K562 (cell line): ENCODE data around the gene KCNK18. TPM values are rescaled to one million over a fixed set of nuclear protein-coding genes. Genes with fewer than 3 reads are reported as not detected.

Source experiments
- ARHGAP35 ChIP-seq: fragments of 450-650 bp; IDR thresholded peaks from 2 replicates; pipeline ENCODE4 v1.6.1; 2018; ENCODE audit not compliant: partially characterized antibody
- LARP7 ChIP-seq: fragments of 450-650 bp; IDR thresholded peaks from 2 replicates; pipeline ENCODE4 v1.6.1; 2016
- NFIX ChIP-seq: fragments of 250-450 bp; sonication (Bioruptor Pico); IDR thresholded peaks from 2 replicates; pipeline ENCODE4 v1.4.0; 2020; ENCODE audit warnings: low read depth, mild to moderate bottlenecking, moderate library complexity
- polyA plus RNA-seq, 8 experiments: library from polyadenylated mRNA; depleted of rRNA in 4 of 8; stranded (reverse) in 5 of 8; unstranded in 3 of 8; fragments of >200 nt; fragmentation: Nextera tagmentation in 2 of 8; fragmentation: Illumina TruSeq in 1 of 8; extraction: Ambion mirVana in 2 of 8; extraction: Trizol in 1 of 8; gene quantifications; 2 replicates each; pipeline versions ENCODE4 v1.2.1 to v1.2.3, GENCODE V29; 2011 to 2014; ENCODE audit warnings: inconsistent platforms in 1 of 8, missing spikeins in 1 of 8
- total RNA-seq, 7 experiments: library from RNA; depleted of rRNA in 6 of 7; stranded (reverse); fragments of >200 nt in 6 of 7; fragmentation: Illumina TruSeq in 2 of 7; extraction: Trizol in 2 of 7; gene quantifications; 2 replicates each; pipeline versions ENCODE4 v1.2.1 to v1.2.3, GENCODE V29; 2011 to 2021; ENCODE audit warnings: low replicate concordance in 1 of 7
- TF ChIP-seq, protein P1 (sequence below): fragments of 200-600 bp; sonication (generic); IDR thresholded peaks from one replicate; pipeline ENCODE4 v1.6.1; 2012; ENCODE audit warnings: mild to moderate bottlenecking, low read depth, low read length, inconsistent platforms
- TF ChIP-seq, protein P2 (sequence below): sonication (generic); formaldehyde crosslinking; IDR thresholded peaks from 2 replicates; pipeline ENCODE4 v1.9.0; 2022; ENCODE audit warnings: mild to moderate bottlenecking, missing genetic modification reagents

KCNK18 gene
- total and polyA plus RNA-seq, 9 of the 15 experiments (the other 6 are each of a cell fraction or from before 2014, with no cell fraction given): not detected

DNA sequence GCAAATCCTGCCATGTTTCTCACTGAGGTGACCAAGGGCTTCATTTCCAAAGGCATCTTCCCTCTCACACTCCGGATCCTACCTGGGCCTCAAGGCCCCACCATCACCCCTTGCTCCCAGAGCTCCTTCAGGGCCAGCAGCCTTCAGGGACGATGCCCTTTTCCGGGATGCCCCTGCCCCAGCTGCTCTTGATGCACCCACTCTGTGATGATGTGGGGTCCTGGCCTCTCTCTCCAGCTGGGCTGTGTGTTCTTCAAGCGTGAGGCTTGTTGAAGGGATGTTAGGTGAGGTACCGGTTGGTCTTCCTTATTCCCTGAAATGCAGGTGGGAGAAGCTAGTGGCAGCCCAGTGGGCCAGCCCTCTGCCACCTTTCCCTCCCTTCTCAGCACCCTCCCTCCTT, 25.3 kb downstream of the KCNK18 start (continued):
- TF ChIP-seq, protein P1, sequence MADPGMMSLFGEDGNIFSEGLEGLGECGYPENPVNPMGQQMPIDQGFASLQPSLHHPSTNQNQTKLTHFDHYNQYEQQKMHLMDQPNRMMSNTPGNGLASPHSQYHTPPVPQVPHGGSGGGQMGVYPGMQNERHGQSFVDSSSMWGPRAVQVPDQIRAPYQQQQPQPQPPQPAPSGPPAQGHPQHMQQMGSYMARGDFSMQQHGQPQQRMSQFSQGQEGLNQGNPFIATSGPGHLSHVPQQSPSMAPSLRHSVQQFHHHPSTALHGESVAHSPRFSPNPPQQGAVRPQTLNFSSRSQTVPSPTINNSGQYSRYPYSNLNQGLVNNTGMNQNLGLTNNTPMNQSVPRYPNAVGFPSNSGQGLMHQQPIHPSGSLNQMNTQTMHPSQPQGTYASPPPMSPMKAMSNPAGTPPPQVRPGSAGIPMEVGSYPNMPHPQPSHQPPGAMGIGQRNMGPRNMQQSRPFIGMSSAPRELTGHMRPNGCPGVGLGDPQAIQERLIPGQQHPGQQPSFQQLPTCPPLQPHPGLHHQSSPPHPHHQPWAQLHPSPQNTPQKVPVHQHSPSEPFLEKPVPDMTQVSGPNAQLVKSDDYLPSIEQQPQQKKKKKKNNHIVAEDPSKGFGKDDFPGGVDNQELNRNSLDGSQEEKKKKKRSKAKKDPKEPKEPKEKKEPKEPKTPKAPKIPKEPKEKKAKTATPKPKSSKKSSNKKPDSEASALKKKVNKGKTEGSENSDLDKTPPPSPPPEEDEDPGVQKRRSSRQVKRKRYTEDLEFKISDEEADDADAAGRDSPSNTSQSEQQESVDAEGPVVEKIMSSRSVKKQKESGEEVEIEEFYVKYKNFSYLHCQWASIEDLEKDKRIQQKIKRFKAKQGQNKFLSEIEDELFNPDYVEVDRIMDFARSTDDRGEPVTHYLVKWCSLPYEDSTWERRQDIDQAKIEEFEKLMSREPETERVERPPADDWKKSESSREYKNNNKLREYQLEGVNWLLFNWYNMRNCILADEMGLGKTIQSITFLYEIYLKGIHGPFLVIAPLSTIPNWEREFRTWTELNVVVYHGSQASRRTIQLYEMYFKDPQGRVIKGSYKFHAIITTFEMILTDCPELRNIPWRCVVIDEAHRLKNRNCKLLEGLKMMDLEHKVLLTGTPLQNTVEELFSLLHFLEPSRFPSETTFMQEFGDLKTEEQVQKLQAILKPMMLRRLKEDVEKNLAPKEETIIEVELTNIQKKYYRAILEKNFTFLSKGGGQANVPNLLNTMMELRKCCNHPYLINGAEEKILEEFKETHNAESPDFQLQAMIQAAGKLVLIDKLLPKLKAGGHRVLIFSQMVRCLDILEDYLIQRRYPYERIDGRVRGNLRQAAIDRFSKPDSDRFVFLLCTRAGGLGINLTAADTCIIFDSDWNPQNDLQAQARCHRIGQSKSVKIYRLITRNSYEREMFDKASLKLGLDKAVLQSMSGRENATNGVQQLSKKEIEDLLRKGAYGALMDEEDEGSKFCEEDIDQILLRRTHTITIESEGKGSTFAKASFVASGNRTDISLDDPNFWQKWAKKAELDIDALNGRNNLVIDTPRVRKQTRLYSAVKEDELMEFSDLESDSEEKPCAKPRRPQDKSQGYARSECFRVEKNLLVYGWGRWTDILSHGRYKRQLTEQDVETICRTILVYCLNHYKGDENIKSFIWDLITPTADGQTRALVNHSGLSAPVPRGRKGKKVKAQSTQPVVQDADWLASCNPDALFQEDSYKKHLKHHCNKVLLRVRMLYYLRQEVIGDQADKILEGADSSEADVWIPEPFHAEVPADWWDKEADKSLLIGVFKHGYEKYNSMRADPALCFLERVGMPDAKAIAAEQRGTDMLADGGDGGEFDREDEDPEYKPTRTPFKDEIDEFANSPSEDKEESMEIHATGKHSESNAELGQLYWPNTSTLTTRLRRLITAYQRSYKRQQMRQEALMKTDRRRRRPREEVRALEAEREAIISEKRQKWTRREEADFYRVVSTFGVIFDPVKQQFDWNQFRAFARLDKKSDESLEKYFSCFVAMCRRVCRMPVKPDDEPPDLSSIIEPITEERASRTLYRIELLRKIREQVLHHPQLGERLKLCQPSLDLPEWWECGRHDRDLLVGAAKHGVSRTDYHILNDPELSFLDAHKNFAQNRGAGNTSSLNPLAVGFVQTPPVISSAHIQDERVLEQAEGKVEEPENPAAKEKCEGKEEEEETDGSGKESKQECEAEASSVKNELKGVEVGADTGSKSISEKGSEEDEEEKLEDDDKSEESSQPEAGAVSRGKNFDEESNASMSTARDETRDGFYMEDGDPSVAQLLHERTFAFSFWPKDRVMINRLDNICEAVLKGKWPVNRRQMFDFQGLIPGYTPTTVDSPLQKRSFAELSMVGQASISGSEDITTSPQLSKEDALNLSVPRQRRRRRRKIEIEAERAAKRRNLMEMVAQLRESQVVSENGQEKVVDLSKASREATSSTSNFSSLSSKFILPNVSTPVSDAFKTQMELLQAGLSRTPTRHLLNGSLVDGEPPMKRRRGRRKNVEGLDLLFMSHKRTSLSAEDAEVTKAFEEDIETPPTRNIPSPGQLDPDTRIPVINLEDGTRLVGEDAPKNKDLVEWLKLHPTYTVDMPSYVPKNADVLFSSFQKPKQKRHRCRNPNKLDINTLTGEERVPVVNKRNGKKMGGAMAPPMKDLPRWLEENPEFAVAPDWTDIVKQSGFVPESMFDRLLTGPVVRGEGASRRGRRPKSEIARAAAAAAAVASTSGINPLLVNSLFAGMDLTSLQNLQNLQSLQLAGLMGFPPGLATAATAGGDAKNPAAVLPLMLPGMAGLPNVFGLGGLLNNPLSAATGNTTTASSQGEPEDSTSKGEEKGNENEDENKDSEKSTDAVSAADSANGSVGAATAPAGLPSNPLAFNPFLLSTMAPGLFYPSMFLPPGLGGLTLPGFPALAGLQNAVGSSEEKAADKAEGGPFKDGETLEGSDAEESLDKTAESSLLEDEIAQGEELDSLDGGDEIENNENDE: no peak
- TF ChIP-seq, protein P2, sequence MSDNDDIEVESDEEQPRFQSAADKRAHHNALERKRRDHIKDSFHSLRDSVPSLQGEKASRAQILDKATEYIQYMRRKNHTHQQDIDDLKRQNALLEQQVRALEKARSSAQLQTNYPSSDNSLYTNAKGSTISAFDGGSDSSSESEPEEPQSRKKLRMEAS (CRISPR knock-in tag): no peak
- TF ChIP-seq ARHGAP35 (no peak), NFIX (CRISPR knock-in tag) (no peak), LARP7 (no peak)
